ENCODE measurements around the gene PTPN6.

PTPN6 gene

DNA sequence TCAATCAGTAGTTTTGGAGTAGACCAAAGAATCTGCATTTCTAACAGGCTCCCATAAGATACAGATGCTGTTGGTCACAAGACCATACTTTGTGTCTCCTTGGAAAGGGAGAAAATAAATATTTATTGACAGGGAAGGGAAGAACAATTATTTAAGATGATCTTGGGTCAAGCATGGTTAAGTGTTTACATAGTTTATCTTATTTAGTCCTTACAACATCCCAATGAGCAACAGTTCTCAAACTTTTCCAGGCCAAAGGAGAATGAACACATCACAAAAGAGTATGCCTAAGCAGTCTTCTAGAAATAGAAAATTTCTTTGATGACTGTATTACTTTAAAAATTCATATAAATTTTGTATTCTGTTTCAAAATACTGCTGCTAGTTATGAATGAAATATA is 58.4 kb downstream of the PTPN6 start:
- DNase-seq (ENCODE audit: low read depth, low spot score), result no peak

All from ELF-1 (cell line).